Urothelium cell line (cell line): ENCODE results near the gene TTC14.
A peak's percentile ranks its signal among the peaks of the same experiment; 100 is the strongest.

Source experiments
- DNase-seq: peaks from one replicate; pipeline ENCODE4 v3.0.0; 2011; ENCODE audit warnings: low spot score, mixed read lengths
- FAIRE-seq: peaks from 2 replicates; lab custom pipeline; 2011; peaks lifted over from hg19 to GRCh38; lab: Jason Lieb, UNC

TTC14 gene

GRCh38 chr3:180630371-180630770 lies 28.4 kb downstream of the TTC14 start:
- no peak for DNase-seq
- FAIRE-seq: no peak

GRCh38 chr3:180631317-180631716 lies 29.4 kb downstream of the TTC14 start:
- DNase-seq (no peak), FAIRE-seq (no peak)

- FAIRE-seq: no peak
- no peak for DNase-seq
These were observed 31.8 kb downstream of the TTC14 start for GRCh38 chr3:180633722-180634121.

GRCh38 chr3:180640987-180641386 lies 39.0 kb downstream of the TTC14 start:
- DNase-seq: no peak
- no peak for FAIRE-seq

GRCh38 chr3:180646187-180646790 lies 44.3 kb downstream of the TTC14 start:
- DNase-seq (peak; percentile 9), FAIRE-seq (no peak)

- DNase-seq: no peak
- no peak for FAIRE-seq
These were observed 54.4 kb downstream of the TTC14 start for GRCh38 chr3:180656406-180656805.

- FAIRE-seq: no peak
These were observed 55.1 kb downstream of the TTC14 start for GRCh38 chr3:180657094-180657493.

More at GRCh38 chr3:180657094-180657493, 55.1 kb downstream of the TTC14 start:
- DNase-seq: no peak
